DOHH2 (cell line): Measurements from ENCODE around the gene ITPR2.
"Not testable (repeated sequence)": the region's sequence is repeated elsewhere in the genome, so short reads cannot be mapped to it uniquely, and the experiment has no call there.

Experiments used
- H3F3A ChIP-seq: fragments of 200-600 bp; sonication (generic), shearing (Covaris generic); 2 replicates; pipeline ENCODE4 v1.6.0; 2016; ENCODE audit warnings: antibody characterized with exemption, mild to moderate bottlenecking; ENCODE audit not compliant: control insufficient read depth, insufficient read depth
- H3K27ac ChIP-seq: fragments of 200-600 bp; sonication (generic); 2 replicates; pipeline ENCODE4 v1.5.1; 2014; ENCODE audit warnings: low read depth, mild to moderate bottlenecking, low read length, moderate library complexity
- H3K27me3 ChIP-seq: fragments of 200-600 bp; sonication (generic); 2 replicates; pipeline ENCODE4 v1.6.1; 2014; ENCODE audit warnings: mild to moderate bottlenecking, low read length, mixed read lengths; ENCODE audit not compliant: control insufficient read depth
- H3K36me3 ChIP-seq: fragments of 200-600 bp; sonication (generic); 2 replicates; pipeline ENCODE4 v1.6.1; 2014; ENCODE audit warnings: mild to moderate bottlenecking, low read length, moderate library complexity, mixed read lengths; ENCODE audit not compliant: control insufficient read depth
- H3K4me1 ChIP-seq: fragments of 200-600 bp; sonication (generic); 2 replicates; pipeline ENCODE4 v1.6.1; 2014; ENCODE audit warnings: mild to moderate bottlenecking, low read length, mixed read lengths; ENCODE audit not compliant: control insufficient read depth
- H3K4me2 ChIP-seq: fragments of 200-600 bp; sonication (generic); 2 replicates; pipeline ENCODE4 v1.6.0; 2014; ENCODE audit warnings: mild to moderate bottlenecking, low read length, moderate library complexity
- H3K4me3 ChIP-seq: fragments of 200-600 bp; sonication (generic); 2 replicates; pipeline ENCODE4 v1.5.1; 2014; ENCODE audit warnings: mild to moderate bottlenecking, low read length, mixed read lengths
- H3K79me2 ChIP-seq: fragments of 200-600 bp; sonication (generic); 2 replicates; pipeline ENCODE4 v1.6.1; 2014; ENCODE audit warnings: mild to moderate bottlenecking, low read length, mixed read lengths; ENCODE audit not compliant: control insufficient read depth
- H3K9me2 ChIP-seq: fragments of 200-600 bp; sonication (generic); replicated peaks from 2 replicates; pipeline ENCODE4 v1.6.1; 2014; ENCODE audit warnings: mild to moderate bottlenecking, low read length, mixed read lengths; ENCODE audit not compliant: control insufficient read depth
- H3K9me3 ChIP-seq: fragments of 200-600 bp; sonication (generic); 2 replicates; pipeline ENCODE4 v1.6.1; 2014; ENCODE audit warnings: antibody characterized with exemption, low read length, mixed read lengths; ENCODE audit not compliant: control insufficient read depth, insufficient read depth
- H4K20me1 ChIP-seq: fragments of 200-600 bp; sonication (generic); 2 replicates; pipeline ENCODE4 v1.6.0; 2014; ENCODE audit warnings: low read depth, mild to moderate bottlenecking, antibody characterized with exemption, low read length, moderate library complexity; ENCODE audit not compliant: control insufficient read depth, insufficient read depth
- CTCF ChIP-seq: fragments of 200-600 bp; sonication (generic); IDR thresholded peaks from one replicate; pipeline ENCODE4 v1.5.1; 2014; ENCODE audit warnings: antibody characterized with exemption, mild to moderate bottlenecking, low read depth, low read length; ENCODE audit not compliant: poor library complexity, severe bottlenecking
- EZH2phosphoT487 ChIP-seq: fragments of 200-600 bp; sonication (generic); IDR thresholded peaks from 2 replicates; pipeline ENCODE4 v1.6.1; 2017; ENCODE audit warnings: borderline replicate concordance, mild to moderate bottlenecking, antibody characterized with exemption, low read length, moderate library complexity, mixed read lengths

The ITPR2 gene

GRCh38 chr12:26786865-26787514 lies 46.0 kb downstream of the ITPR2 start:
- peaks cover 3% of the 10 kb centered on the region; the same call in 1 of the 2 replicates for H3F3A ChIP-seq
- H3K4me3 ChIP-seq: no peak overlapping the region
- TF ChIP-seq CTCF (no peak), EZH2phosphoT487 (no peak)
- H3K4me2 ChIP-seq: no peak overlapping the region
- peaks cover 14% of the 10 kb centered on the region for H3K4me1 ChIP-seq
- H3K36me3 ChIP-seq: peaks cover 13% of the 10 kb centered on the region
- no peaks in the 10 kb centered on the region for H3K79me2 ChIP-seq
- no peaks in the 10 kb centered on the region for H3K9me3 ChIP-seq
- no peaks in the 10 kb centered on the region for H3K9me2 ChIP-seq
- no peaks in the 10 kb centered on the region for H4K20me1 ChIP-seq
- no peak overlapping the region for H3K27ac ChIP-seq
- no peaks in the 10 kb centered on the region for H3K27me3 ChIP-seq

- no peak overlapping the region for H3K4me2 ChIP-seq
Observed at GRCh38 chr12:26786491-26786864, 46.5 kb downstream of the ITPR2 start.

GRCh38 chr12:26783816-26784379 lies 49.1 kb downstream of the ITPR2 start:
- H3K4me3 ChIP-seq, H3K27me3 ChIP-seq, H3K9me2 ChIP-seq, H3K4me2 ChIP-seq, H3K27ac ChIP-seq, H3F3A ChIP-seq, H3K4me1 ChIP-seq, H3K79me2 ChIP-seq, H3K36me3 ChIP-seq, H3K9me3 ChIP-seq, H4K20me1 ChIP-seq: not testable (repeated sequence)

More at GRCh38 chr12:26786491-26786864, 46.5 kb downstream of the ITPR2 start:
- H3K4me3 ChIP-seq: no peak overlapping the region
- TF ChIP-seq EZH2phosphoT487 (no peak), CTCF (no peak)
- H3K27me3 ChIP-seq: no peaks in the 10 kb centered on the region
- H3K27ac ChIP-seq: no peak overlapping the region
- no peaks in the 10 kb centered on the region for H3K9me3 ChIP-seq
- no peaks in the 10 kb centered on the region for H3K79me2 ChIP-seq
- H3K36me3 ChIP-seq: peaks cover 13% of the 10 kb centered on the region
- peaks cover 9% of the 10 kb centered on the region for H3K4me1 ChIP-seq
- H3K9me2 ChIP-seq: no peaks in the 10 kb centered on the region
- peaks cover 3% of the 10 kb centered on the region; the same call in 1 of the 2 replicates for H3F3A ChIP-seq
- H4K20me1 ChIP-seq: no peaks in the 10 kb centered on the region

- Histone ChIP-seq H3K36me3 (no peaks in the 10 kb centered on the region), H3K4me1 (no peaks in the 10 kb centered on the region), H3K27ac (no peak overlapping the region), H3K4me2 (no peak overlapping the region), H3K4me3 (no peak overlapping the region), H3F3A (no peaks in the 10 kb centered on the region), H3K9me3 (peaks cover 2% of the 10 kb centered on the region; the same call in 1 of the 2 replicates), H3K9me2 (no peaks in the 10 kb centered on the region), H3K27me3 (no peaks in the 10 kb centered on the region), H4K20me1 (no peaks in the 10 kb centered on the region), H3K79me2 (no peaks in the 10 kb centered on the region)
- no peak for TF ChIP-seq CTCF
- no peak for TF ChIP-seq EZH2phosphoT487
Observed at GRCh38 chr12:26783131-26783526, 49.9 kb downstream of the ITPR2 start.
